NCI-H146 treated with DMSO at 0.1 percent for 48 hours (cell line): ENCODE data around the gene SMIM27.

Source experiments
- DNase-seq: peaks from one replicate; lab custom pipeline; 2025; ENCODE audit not compliant: unreplicated experiment; lab: John Stamatoyannopoulos, UW

SMIM27 gene

DNA sequence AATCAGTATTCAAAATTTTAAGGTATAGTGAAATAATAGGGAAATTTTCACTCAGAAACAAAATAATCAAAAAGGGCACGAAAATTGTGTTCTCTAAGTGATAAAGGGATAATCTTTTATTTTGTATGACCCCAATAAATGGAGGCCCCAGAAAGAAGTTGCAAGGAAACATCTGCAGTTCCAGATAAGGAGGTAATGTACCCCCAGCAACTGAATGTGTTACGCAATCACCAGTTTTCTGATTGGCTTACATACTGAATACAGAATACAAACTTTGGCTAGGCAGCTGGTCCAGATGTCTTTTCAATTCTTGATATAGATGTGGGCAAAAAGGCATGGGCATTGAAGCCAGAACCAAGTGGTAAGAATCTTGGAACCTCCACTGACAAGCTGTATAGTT lies 2.0 kb downstream of the SMIM27 start:
- DNase-seq, result no peak

DNA sequence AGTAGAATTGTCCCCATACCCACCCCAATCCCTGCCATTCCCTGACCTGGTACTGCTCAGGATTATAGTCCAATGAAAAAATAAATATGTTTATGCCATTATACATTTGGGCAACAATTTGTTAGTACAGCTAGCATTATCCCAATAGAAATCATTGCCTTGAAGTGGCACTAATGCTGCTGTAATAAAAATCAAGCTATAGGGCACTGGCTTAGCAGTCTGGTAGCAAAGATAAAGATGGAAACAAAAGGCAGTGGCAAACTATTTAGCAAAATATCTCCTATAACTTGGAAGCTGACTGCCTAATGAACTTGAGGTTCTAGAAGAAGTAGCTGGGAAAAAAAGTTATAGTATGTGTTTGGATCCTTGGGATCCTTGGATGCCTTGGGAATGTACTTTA lies 2.5 kb downstream of the SMIM27 start:
- no peak for DNase-seq

DNA sequence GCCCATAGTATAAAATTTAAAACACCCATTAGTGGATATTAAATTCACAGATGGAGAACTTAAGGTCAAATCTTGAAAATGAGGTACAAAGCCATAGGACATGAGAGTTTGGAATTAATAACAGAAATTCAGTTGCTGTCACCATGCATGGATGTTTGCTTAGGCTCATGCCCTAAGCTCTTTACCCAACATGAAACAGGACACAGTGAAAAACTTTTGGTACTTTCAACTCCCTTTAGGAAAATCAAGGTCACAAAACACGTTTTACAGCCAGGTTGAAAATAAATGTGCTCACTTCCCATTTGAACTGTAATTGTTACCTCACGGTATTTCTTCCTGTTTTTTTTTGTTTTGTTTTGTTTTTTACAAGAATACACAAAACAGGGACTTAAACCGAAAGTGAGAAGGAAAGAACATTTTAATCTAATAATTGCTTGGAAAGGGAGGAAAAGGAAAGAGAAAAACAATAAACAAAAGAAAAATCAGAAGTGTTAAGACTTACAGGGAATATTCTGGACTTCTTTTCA lies 6.3 kb downstream of the SMIM27 start:
- no peak for DNase-seq

GRCh38 chr9:32565967-32566366 lies 13.8 kb downstream of the SMIM27 start:
- no peak for DNase-seq

GRCh38 chr9:32566770-32567169 lies 14.6 kb downstream of the SMIM27 start:
- DNase-seq, result no peak

DNA sequence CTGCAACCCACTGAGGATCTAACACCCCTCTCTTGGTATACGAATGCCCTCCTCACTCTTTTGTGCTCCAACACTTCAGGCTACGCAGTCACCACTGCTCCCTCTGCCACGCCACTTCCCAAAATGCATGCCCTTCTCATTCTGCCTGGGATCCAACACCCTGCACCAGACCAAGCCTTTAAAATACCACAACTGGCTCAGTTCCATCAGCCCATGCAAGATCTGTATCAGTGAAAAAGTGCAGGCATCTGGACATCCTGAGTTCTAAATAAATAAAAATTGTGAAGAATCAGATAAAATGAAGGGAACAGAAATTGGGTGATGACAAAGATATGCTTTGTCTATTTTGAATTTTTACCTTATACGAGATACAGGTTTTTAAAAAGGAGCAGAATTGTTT lies 18.1 kb downstream of the SMIM27 start:
- no peak for DNase-seq

GRCh38 chr9:32571969-32572899 lies 20.1 kb downstream of the SMIM27 start:
- peak; percentile 47 for DNase-seq

- peak; percentile 94 for DNase-seq
Observed at GRCh38 chr9:32572900-32573523, 20.9 kb downstream of the SMIM27 start, which contains the start of gene NDUFB6. Gene NDUFB6, minus strand, starts transcription at chr9:32573159. Its CDS starts 99 bp downstream, at chr9:32573060.

GRCh38 chr9:32573821-32574220 lies 21.7 kb downstream of the SMIM27 start:
- DNase-seq, result no peak

DNA sequence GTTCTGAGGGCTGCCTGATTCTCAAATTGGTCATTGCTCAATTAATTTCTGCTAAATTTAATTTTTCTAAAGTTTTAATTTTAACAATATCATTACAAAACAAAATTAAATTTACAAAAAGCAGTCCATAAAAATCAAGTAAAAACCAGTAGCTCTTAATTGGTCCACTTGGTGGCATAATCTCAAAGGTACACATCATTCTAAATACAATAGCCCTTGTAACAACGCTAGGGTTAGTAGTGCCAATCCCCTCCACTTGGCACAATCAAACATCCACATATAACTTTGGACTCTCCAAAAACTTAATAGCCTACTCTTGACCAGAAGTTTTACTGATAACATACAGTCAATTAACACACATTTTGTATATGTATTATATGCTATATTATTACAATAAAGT lies 22.7 kb downstream of the SMIM27 start:
- DNase-seq, result no peak

DNA sequence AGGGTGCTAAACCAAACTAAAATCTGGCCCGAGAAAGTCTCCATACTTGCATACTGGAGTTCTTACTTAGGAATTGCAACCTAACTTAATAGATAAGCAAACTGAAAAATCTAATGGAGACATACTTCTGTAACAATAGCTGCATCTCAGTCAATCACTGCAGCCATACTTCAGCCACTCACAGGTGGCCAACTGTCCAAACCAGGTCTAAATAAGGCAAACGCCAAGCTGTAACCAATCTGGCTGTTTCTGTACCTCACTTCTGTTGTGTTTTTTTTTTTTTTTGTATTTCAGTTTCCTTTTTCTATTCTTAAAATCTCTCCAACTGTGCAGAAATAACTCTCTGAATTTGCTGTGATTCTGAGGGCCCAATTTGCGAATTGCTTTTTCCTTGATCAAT lies 25.2 kb downstream of the SMIM27 start:
- no peak for DNase-seq

DNA sequence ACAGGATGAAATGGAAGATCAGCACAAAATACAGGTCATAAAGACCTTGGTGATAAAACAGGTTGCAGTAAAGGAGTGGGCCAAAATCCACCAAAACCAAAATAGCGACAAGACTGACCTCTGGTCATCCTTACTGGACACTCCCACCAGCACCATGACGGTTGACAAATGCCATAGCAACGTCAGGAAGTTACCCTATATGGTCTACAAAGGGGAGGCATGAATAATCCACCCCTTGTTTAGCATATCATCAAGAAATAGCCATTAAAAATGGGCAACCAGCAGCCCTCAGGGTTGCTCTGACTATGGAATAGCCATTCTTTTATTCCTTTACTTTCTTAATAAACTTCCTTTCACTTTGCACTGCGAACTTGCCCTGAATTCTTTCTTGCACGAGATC lies 26.8 kb downstream of the SMIM27 start:
- DNase-seq, result no peak

GRCh38 chr9:32579706-32580331 lies 27.7 kb downstream of the SMIM27 start:
- peak; percentile 16 for DNase-seq

GRCh38 chr9:32580631-32581300 lies 28.6 kb downstream of the SMIM27 start:
- no peak for DNase-seq

DNA sequence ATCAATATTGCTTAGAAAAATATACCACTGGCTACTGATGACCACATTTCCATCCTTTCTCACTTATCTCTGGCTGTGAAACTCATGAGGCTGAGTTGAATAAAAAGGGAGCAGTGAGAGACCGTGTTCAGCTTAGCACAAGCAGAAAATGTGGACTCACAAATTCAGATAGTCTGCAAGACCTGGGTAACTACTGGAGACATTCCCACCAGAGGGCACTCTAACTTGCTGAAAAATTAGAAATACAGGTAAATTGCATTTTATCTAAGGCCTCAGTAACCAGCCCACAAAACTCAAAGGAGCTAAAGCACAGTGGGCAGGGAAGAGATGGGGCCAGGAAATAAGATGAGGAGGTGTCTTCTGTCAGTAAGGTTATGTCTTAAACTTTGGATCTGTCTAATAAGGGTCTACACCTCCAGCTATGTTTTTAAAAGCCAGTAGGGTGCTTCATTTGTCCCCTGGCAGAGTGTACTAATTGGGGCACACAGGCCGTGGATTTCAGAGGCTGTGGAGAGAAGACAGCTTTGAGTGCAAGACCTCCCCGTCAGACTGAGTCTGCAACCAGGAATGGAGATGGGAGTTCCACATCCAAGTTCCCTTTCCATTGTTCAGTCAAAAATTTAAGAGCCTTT lies 29.5 kb downstream of the SMIM27 start:
- peak; percentile 52 for DNase-seq

- no peak for DNase-seq
Observed at GRCh38 chr9:32584784-32585183, 32.7 kb downstream of the SMIM27 start.

GRCh38 chr9:32587901-32588300 lies 35.8 kb downstream of the SMIM27 start:
- DNase-seq, result no peak

- DNase-seq, result peak; percentile 6
Observed at GRCh38 chr9:32589083-32589723, 37.1 kb downstream of the SMIM27 start.

DNA sequence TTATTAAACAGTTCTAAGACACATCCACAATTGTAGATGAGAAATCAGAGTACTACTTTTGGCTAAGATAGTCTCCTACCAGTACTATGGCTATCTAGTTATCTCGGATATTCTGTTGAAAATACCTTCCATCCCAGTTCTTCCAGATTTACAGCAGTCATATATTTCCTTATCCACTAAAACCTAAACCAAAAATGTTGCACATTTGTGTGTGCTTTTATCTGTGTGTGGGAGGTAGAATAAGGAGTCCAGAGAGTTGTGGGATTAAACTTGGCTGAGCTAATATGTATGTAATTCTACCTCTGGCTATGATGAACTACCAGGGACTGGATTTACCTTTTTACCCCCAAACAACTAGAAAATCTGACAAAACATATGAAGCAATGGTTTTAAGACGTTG lies 38.3 kb downstream of the SMIM27 start:
- no peak for DNase-seq

- DNase-seq, result no peak
Observed at GRCh38 chr9:32590898-32591297, 38.8 kb downstream of the SMIM27 start.
